NCI-H1436 (cell line): ENCODE data around the gene SLX1B.
"Not testable (repeated sequence)": the region's sequence is repeated elsewhere in the genome, so short reads cannot be mapped to it uniquely, and the experiment has no call there.

Source experiments
- DNase-seq: peaks from one replicate; lab custom pipeline; 2025; lab: John Stamatoyannopoulos, UW

The SLX1B gene

DNA sequence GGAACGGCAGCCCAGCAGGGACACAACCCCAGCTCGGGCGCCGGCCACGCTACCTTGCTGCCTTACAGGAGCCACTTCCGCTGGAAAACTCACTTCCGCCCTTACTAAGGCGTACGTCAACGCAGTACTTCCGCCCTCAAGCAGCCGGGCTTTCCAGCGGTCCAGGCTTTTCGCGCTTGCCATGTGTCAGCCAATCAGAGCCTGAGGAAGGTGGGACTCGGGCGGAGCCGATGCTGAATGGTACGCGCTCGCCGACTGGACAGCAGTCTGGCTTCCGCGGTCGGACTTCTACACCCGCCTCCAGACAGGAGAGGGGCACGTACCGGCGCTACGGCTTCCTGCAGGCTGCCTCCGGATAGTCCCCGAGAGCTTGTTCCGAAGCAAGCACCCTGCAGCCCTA lies at the start of gene SLX1B, which contains the start of gene BOLA2:
TSS of gene SLX1B (plus strand) at position 265 of the 400 bp plus-strand sequence.
TSS of gene BOLA2 (minus strand) at position 83 of the 400 bp plus-strand sequence. CDS start 98 bp downstream, outside the sequence.
- not testable (repeated sequence) for DNase-seq

DNA sequence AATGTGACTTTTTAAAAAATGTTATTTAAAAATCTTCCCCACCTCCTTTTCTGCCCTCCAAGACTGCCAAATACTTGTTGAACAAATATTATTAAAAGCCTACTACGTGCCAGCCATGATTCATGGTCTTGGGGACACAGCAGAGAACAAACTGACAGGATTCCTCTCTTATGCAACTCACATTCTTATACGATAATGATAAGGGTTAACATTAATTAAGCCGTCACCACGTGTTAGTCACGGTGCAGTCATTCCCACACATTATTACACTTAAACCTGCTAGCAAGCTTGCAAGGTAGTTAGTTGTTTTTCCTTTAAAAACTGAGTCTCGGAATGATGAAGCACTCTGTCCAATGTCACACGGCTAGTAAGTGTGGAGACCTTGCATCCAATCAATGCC lies 49.1 kb upstream of the SLX1B start:
- DNase-seq: not testable (repeated sequence)

DNA sequence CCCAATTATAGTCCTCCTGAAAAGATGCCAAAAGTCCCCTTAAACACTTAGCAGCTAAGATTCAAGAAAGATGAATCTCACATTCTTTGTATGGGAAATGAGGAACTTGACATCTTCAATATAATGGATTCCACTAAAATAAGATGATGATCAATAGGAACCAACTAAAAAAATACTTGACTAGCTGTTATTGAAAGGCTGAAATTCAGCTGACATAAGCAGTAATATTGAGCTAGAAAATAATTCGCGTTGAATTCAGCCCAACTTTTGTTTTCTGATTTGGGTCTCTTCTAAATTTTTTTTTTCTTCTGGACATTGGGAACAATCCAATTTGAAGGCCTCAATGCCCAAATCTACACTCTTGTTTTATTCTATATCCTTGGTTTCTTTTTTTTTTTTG lies 30.7 kb upstream of the SLX1B start:
- not testable (repeated sequence) for DNase-seq

DNA sequence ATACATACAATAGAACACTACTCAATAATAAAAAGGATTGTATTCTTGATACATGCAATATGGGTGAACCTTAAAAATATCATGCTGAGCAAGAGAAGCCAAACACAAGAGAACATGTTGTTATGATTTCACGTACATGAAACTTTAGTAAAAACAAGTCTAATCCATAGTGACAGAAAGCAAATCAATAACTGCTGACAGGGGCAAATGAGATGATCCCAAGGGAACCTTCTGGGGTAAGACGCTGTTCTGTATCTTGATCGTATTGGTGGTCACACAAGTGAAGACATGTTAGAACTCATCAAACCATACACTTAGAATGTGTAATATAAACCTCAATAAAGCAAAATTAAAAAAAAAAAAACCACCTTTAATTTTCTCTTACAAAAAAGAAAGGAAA lies 28.9 kb upstream of the SLX1B start:
- not testable (repeated sequence) for DNase-seq

DNA sequence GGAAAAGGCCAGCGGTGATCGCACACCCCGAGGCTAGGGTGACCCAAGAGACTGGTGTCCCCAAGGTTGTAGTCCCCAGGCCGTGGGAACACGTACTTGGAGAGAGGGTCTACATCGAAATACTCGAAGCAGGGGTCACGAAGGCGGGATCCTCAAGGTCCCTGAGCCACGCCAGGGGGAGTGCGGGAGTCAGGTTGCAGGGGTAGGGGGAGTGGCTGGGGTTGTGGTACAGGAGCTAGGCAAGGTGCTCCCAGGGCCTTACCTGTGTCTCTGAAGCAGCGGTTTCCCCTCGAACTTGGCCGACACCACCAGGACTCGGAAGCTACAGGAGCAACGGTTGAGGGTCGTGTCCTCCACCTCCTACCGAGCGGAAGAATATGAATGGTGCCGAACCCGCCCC lies 579 bp upstream of the SLX1B start:
- not testable (repeated sequence) for DNase-seq

DNA sequence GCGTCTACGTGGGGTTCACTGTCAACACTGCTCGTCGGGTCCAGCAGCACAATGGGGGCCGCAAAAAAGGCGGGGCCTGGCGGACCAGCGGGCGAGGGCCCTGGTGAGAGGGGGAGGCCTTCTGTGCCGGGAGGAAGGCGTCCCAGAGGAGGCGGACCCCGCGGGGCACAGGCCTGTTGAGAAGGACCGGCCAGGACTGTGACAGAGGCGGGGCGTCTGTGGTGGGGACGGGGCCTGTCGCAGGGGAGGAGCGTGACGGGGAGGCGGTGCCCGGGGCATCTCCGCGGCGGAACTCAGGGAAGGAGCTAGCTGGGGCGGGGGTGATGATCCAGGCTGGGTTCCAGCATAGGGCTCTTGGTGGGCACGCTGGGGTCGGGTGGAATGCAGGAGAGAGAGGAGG lies 495 bp downstream of the SLX1B start:
- not testable (repeated sequence) for DNase-seq

DNA sequence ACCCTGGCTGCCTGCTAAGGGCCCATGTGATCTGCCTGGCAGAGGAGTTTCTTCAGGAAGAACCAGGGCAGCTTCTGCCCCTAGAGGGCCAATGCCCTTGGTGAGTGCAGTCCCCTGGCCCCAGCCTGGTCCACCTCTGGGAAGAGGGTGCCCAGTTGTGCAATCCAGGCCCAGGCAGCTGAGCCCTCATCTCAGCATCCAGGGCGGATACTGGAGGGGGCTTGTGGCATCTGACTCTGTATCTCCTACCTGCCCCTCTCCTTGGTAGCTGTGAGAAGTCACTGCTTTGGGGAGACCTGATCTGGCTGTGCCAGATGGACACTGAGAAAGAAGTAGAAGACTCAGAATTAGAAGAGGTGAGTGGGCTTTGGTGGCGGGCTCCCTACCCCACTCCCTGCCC lies 3.3 kb downstream of the SLX1B start:
- DNase-seq: not testable (repeated sequence)

DNA sequence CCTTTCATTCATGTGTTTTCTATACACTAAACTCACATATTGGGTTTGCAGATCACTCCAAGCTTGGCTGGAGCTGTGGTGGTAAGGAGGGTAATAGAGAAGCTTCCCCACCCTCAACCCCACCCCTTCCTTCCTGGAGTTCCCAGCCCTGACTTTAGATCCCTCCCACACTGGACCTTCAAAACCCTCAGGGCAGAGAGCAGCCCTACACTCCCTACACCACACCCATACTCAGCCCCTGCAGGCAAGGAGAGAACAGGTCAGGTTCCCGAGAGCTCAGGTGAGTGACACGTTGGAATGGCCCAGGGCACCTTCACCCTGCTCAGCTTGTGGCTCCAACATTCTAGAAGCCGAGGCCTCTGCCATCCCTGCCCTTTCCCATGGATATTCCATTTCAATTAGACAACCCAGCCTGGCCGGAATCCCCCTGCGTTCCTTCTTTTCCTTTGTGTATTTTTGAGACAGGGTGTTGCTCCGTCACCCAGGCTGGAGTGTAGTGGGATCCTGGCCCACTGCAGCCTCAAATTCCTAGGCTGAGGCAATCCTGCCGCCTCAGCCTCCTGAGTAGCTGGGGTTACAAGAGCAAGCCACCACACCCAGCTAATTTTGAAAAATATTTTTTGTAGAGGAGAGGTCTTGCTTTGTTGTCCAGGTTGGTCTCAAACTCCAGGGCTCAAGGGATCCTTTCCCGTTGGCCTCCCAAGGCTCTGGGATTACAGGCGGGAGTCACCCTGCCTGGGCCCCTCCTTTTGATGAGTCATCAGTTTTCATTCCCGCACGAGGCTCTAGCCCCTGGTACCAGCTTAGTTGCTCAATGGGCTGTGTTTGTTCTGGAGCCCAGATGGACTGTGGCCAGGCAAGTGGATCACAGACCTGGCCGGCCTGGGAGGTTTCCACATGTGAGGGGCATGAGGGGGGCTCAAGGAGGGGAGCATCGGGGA lies 5.6 kb downstream of the SLX1B start, which contains the start of gene SULT1A4:
TSS of gene SULT1A4 (plus strand) at position 208 of the 941 bp plus-strand sequence. CDS start 1,473 bp downstream, outside the sequence.
- DNase-seq: not testable (repeated sequence)

DNA sequence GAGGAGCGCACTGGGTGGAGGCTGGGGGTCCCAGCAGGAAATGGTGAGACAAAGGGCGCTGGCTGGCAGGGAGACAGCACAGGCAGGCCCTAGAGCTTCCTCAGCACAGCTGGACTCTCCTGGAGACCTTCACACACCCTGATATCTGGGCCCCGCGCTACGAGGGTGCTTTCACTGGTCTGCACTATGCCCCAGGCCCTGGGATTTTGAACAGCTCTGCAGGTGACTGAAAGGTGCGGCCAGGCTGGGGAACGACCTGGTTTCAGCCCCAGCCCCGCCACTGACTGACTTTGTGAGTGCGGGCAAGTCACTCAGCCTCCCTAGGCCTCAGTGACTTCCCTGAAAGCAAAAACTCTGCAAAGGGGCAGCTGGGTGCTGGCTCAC lies 6.3 kb downstream of the SLX1B start:
- DNase-seq: not testable (repeated sequence)

DNA sequence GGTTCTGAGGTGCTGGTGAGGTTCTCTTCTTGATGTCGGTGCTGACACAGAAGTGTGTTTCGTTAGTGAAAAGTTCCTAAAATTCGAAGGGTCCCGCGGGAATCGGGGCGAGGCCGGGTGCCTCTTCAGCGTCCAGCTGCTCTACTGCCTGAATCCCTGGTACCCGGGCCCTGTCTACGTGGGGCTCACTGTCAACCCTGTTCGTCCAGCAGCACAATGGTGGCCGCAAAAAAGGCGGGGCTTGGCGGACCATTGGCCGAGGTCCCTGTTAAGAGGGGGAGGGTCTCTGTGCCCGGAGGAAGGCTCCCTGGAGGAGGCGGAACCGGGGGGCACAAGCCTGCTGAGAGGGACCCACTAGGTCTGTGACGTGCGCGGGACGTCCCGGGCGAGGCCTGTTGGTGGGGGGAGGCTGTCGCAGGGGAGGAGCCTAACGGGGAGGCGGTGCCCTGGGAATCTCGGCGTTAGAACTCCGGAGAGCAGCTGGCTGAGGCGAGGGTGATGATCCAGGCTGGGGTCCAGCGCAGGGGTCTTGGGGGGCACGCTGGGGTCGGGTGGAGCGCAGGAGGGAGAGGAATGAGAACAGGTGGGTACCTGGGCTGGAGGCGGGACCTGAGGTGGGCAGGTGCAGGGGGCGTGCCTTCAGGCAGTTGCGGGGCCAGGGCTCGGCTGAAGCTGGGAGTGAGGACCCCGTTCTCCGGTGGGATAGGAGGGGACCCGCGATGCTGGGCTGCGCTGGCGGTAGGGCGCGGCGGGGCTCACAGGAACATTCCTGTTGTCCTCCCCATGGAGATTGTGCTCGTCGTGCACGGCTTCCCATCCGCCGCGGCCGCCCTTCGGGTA lies 11.9 kb downstream of the SLX1B start:
- not testable (repeated sequence) for DNase-seq

DNA sequence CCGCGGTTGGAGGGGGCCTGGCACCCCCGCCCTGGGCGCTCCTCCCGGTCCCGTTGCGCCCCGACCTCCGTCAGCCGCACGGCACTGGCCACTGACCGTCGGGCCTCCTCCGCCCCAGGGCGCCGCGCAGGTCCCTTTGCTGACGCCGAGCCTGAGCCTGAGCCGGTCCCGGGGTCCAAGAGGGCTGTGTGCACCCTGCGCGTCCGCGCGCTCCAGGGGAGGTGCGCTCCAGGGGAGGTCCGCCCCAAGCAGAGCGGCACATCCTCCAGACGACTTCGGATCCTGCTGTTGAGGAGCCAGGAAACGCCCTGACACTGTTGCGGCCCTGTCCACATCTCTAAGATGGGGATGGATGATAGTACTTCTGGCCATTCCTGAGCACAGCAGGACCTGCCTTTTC lies 12.6 kb downstream of the SLX1B start:
- not testable (repeated sequence) for DNase-seq

DNA sequence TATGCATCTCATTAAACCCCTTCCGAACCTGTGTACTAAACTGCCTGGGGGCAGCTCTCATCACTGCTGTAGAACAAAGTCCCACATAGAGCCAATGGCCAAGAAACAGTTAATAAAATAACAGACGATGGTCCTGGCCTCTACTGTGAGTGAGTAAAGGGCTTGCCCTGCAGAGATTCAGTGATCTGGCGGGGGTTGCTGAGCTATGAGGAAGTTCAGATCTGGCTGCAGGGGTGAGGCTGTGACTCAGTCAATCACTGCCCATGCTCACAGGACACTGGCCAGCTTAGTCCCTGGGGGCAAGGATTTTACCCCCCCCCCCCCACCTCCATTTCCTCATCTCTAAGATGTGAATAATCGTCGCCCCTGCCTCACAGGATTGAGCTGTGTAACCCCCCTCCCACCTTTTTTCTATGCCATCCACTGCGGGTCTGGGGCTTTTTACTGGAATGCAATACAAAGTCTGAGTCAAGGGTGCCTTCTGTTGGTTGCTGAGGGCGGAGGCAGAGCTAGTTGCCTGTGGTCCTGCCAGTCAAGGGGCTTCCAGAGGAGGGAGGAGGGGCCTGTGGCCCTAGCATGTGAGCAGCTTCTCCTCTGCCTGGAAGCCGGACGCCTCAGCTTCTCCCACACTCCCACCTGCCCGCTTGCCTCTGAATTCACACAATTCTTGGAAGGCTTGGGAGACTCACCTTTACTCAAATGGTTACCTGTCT lies 13.5 kb downstream of the SLX1B start:
- not testable (repeated sequence) for DNase-seq

DNA sequence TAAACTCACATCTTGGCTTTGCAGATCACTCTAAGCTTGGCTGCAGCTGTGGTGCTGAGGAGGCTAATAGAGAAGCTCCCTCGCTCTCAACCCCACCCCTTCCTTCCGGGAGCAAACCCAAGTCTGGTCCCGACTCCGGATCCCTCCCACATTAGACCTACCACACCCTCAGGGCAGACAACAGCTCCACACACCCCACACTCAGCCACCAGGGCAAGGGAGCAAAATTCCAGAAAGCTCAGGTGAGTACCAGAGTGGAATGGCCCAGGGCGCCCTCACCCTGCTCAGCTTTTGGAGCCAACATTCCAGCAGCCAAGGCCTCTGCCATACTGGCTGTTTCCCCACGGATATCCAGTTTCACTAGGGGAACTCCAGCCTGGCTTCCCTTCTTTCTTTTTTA lies 15.3 kb downstream of the SLX1B start:
- not testable (repeated sequence) for DNase-seq

DNA sequence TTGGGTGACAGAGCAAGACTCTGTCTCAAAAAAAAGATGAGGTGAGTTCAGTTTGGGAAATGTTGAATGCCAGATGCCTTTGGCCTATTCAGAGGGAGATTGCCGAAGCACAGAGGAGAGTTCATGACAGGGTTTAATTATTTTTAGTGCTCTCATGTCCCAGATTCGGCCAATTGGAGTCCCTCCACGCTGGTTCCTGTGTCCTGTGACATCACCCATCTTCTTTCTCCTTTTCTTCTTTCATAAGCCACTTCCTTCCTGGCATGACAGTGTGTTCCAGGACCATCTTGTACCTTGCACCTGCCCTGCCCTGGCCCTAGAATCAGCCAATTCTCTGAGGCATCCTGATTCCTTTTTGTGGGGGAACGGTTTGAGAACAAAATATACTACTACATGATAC lies 17.7 kb downstream of the SLX1B start:
- DNase-seq: not testable (repeated sequence)

DNA sequence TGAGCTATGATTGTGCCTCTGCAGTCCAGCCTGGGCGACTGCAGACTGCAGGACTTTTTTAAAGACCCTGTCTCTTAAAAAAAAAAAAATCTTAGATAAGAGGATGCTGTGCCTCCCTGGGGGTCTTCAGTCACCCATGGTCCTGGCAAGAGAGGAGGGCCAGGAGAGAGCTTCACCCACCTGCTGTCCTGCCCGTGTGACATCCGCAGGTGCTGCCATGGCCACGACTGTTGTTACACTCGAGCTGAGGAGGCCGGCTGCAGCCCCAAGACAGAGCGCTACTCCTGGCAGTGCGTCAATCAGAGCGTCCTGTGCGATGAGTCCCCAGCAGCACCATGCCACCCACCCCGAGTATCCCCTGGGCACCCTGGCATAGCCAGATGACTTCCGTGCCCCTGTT lies 27.9 kb downstream of the SLX1B start:
- not testable (repeated sequence) for DNase-seq

DNA sequence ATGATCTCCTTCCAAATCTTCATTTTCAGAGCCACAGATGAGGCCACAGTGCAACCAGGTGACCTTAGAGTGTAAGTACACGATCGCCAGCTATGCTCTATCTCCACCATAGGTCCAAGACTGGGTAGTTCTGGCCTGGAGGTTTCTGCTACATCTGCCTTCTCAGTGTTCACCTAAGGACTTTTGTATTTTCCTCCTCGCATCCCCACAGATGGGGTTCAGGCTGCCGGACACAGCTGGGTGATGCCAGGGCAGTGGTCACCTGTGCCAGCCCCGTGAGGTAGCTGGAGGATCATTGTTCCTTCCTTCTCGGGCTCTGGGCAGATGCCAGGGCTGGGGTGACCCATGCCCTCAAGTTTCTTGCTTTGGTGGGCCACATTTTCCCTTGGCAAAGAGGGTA lies 52.0 kb downstream of the SLX1B start, which contains the start of gene NPIPB12:
TSS of gene NPIPB12 (minus strand) at position 101 of the 400 bp plus-strand sequence.
- not testable (repeated sequence) for DNase-seq
